Ishikawa (cell line): ENCODE measurements around the gene APBB2.

ENCODE experiments used
- EP300 ChIP-seq: IDR thresholded peaks from 2 replicates; pipeline ENCODE4 v1.6.1; 2012; ENCODE audit warnings: borderline replicate concordance
- NFIC ChIP-seq: IDR thresholded peaks from 2 replicates; pipeline ENCODE4 v1.6.1; 2012
- RAD21 ChIP-seq: IDR thresholded peaks from 2 replicates; pipeline ENCODE4 v1.6.1; 2012; ENCODE audit warnings: low read depth
- TCF12 ChIP-seq: IDR thresholded peaks from 2 replicates; pipeline ENCODE4 v1.6.1; 2012; ENCODE audit warnings: low read depth
- TEAD4 ChIP-seq: IDR thresholded peaks from 2 replicates; pipeline ENCODE4 v1.6.1; 2012
- YY1 ChIP-seq: IDR thresholded peaks from 2 replicates; pipeline ENCODE4 v1.6.1; 2012; ENCODE audit warnings: low read depth
- TF ChIP-seq, protein P1 (sequence below): IDR thresholded peaks from 2 replicates; pipeline ENCODE4 v1.6.1; 2012; ENCODE audit warnings: low read depth, mild to moderate bottlenecking

DNA sequence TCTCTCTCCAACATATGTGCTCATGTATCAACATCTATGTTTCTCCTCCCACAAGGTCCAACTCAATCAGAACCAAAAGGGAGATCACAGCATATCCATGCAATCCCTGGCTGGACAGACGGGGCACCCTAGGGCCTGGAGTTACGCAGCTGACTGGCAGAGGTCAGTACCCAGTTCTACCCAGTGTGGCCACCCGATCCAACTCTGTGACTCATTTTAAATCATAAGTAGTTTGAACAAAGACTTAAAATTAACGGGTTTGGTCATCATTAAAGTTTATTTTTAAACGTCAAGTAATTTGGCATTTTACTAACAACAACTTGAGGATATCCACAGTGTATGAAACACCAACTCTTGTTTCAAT lies 59.5 kb downstream of the APBB2 start:
- TF ChIP-seq, protein P1, sequence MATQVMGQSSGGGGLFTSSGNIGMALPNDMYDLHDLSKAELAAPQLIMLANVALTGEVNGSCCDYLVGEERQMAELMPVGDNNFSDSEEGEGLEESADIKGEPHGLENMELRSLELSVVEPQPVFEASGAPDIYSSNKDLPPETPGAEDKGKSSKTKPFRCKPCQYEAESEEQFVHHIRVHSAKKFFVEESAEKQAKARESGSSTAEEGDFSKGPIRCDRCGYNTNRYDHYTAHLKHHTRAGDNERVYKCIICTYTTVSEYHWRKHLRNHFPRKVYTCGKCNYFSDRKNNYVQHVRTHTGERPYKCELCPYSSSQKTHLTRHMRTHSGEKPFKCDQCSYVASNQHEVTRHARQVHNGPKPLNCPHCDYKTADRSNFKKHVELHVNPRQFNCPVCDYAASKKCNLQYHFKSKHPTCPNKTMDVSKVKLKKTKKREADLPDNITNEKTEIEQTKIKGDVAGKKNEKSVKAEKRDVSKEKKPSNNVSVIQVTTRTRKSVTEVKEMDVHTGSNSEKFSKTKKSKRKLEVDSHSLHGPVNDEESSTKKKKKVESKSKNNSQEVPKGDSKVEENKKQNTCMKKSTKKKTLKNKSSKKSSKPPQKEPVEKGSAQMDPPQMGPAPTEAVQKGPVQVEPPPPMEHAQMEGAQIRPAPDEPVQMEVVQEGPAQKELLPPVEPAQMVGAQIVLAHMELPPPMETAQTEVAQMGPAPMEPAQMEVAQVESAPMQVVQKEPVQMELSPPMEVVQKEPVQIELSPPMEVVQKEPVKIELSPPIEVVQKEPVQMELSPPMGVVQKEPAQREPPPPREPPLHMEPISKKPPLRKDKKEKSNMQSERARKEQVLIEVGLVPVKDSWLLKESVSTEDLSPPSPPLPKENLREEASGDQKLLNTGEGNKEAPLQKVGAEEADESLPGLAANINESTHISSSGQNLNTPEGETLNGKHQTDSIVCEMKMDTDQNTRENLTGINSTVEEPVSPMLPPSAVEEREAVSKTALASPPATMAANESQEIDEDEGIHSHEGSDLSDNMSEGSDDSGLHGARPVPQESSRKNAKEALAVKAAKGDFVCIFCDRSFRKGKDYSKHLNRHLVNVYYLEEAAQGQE: no peak
- TF ChIP-seq EP300: no peak
- TF ChIP-seq TCF12: no peak
- no peak for TF ChIP-seq NFIC
- TF ChIP-seq TEAD4: no peak
- TF ChIP-seq RAD21: no peak
- TF ChIP-seq YY1: no peak
